ENCODE data around the gene C19orf47.

- TF ChIP-seq PATZ1 (CRISPR knock-in tag; IDR thresholded peaks at IDR 0.05; ENCODE audit: borderline replicate concordance) (no peak), TSHZ2 (CRISPR knock-in tag; IDR thresholded peaks at IDR 0.05) (no peak), CSRNP3 (CRISPR knock-in tag; IDR thresholded peaks at IDR 0.05) (no peak), ARNTL (CRISPR knock-in tag; IDR thresholded peaks at IDR 0.05; ENCODE audit: borderline replicate concordance, low read depth) (no peak), TOX (CRISPR knock-in tag; IDR thresholded peaks at IDR 0.05; ENCODE audit: borderline replicate concordance) (no peak), ZFP30 (CRISPR knock-in tag; IDR thresholded peaks at IDR 0.05) (no peak), ZC3H10 (CRISPR knock-in tag; IDR thresholded peaks at IDR 0.05) (no peak), ESRRG (CRISPR knock-in tag; IDR thresholded peaks at IDR 0.05) (no peak), ISL1 (CRISPR knock-in tag; IDR thresholded peaks at IDR 0.05) (no peak), CREB5 (CRISPR knock-in tag; IDR thresholded peaks at IDR 0.05; ENCODE audit: low read depth) (no peak)
Observed at GRCh38 chr19:40377876-40378385, 29.7 kb upstream of the C19orf47 start.
